Lung (tissue), 13 donors: Measurements from ENCODE around the gene EEF1A1. TPM values are rescaled to one million over a fixed set of nuclear protein-coding genes. Genes with fewer than 3 reads are reported as not detected.

Experiments used
- ATAC-seq: fragments of 200-7000 bp; cut with Tn5 transposase; one replicate; pipeline ENCODE4 v1.9.1; 2020; ENCODE audit warnings: moderate number of reproducible peaks; ENCODE audit not compliant: insufficient read depth, low FRiP score
- DNase-seq, 3 donors: peaks; one replicate each; pipeline ENCODE4 v3.0.0-alpha.2; 2013 to 2017
- H3K27ac ChIP-seq, 2 donors: one replicate each; pipeline ENCODE4 v1.5.1; 2013; ENCODE audit warnings: mild to moderate bottlenecking in 2 of 2, moderate library complexity in 2 of 2, control low read depth in 1 of 2, inconsistent platforms in 1 of 2, low read depth in 1 of 2, low read length in 1 of 2
- H3K27me3 ChIP-seq, 3 donors: one replicate each; pipeline ENCODE4 v1.5.1; 2013; ENCODE audit warnings: low read length in 2 of 3; ENCODE audit not compliant: control insufficient read depth in 3 of 3, insufficient read depth in 3 of 3
- H3K36me3 ChIP-seq, 4 donors: one replicate each; pipeline ENCODE4 v1.5.1; 2013; ENCODE audit warnings: low read length in 4 of 4, mild to moderate bottlenecking in 1 of 4, moderate library complexity in 1 of 4; ENCODE audit not compliant: control insufficient read depth in 4 of 4, insufficient read depth in 4 of 4
- H3K4me1 ChIP-seq, 5 donors: one replicate each; pipeline ENCODE4 v1.5.1; 2013; ENCODE audit warnings: low read length in 5 of 5, mild to moderate bottlenecking in 2 of 5, moderate library complexity in 1 of 5; ENCODE audit not compliant: control insufficient read depth in 5 of 5, insufficient read depth in 5 of 5
- H3K4me3 ChIP-seq: one replicate; pipeline ENCODE4 v1.5.1; 2013; ENCODE audit warnings: mild to moderate bottlenecking, control low read depth, moderate library complexity
- H3K9ac ChIP-seq, 2 donors: one replicate each; pipeline ENCODE4 v1.5.1; 2013; ENCODE audit warnings: low read length in 2 of 2, control low read depth in 1 of 2; ENCODE audit not compliant: insufficient read depth in 1 of 2
- H3K9me3 ChIP-seq, 4 donors: one replicate each; pipeline ENCODE4 v1.5.1; 2013; ENCODE audit warnings: low read length in 3 of 4, mild to moderate bottlenecking in 1 of 4, moderate library complexity in 1 of 4; ENCODE audit not compliant: control insufficient read depth in 4 of 4, insufficient read depth in 3 of 4
- CTCF ChIP-seq: IDR thresholded peaks from 2 replicates; pipeline ENCODE4 v1.5.1; 2012; ENCODE audit warnings: mild to moderate bottlenecking; ENCODE audit errors: control extremely low read depth, extremely low read depth
- WGBS, 2 donors: extraction: QIAGEN DNeasy Blood & Tissue Kit; methylation state at CpG; one replicate each; pipeline ENCODE4 v1.1.7; 2013; 5-methylcytosine and 5-hydroxymethylcytosine counted together
- polyA plus RNA-seq, 2 donors: library from polyadenylated mRNA; stranded (reverse); fragments of 200-250 nt; gene quantifications; one replicate each; pipeline ENCODE4 v1.2.1, GENCODE V29; 2013
- small RNA-seq: library from RNA; depleted of rRNA; stranded (forward); fragments of <200 nt; gene quantifications from one replicate; pipeline ENCODE3, GENCODE V24; 2014; ENCODE audit warnings: low replicate concordance
- total RNA-seq, 2 donors: library from RNA; depleted of rRNA in 1 of 2; stranded (reverse); fragments of >200 nt in 1 of 2; gene quantifications; one replicate each; pipeline ENCODE4 v1.2.1, GENCODE V29; 2014 to 2021
- donor health status: control.
- donor health status: control.
- donor health status: Bipolar disorder and iron deficiency.
- donor health status: healthy.
- donor health status: DM: yes; HTN: yes; CAD: no.

Gene EEF1A1
- total and polyA plus RNA-seq, 4 donors = 7,767 to 13,654 (median 8,196) TPM

GRCh38 chr6:73477407-73477806, 43.4 kb downstream of the EEF1A1 start:
- no peak for TF ChIP-seq CTCF
- ATAC-seq (no peak), DNase-seq (no peak)
- Histone ChIP-seq H3K27me3 (no peaks in the 10 kb centered on the region), H3K4me3 (no peak overlapping the region), H3K9ac (no peak overlapping the region), H3K27ac (no peak overlapping the region), H3K4me1 (no peaks in the 10 kb centered on the region), H3K36me3 (peaks cover 24 to 52% (median 47%) of the 10 kb centered on the region in 4 donors), H3K9me3 (no peaks in the 10 kb centered on the region)
- WGBS, 2 donors = 97 to 98% methylated on average over 4 of the region's 4 CpGs

- Histone ChIP-seq H3K4me1 (no peaks in the 10 kb centered on the region), H3K9ac (no peak overlapping the region), H3K36me3 (peaks cover 20 to 46% (median 41%) of the 10 kb centered on the region in 4 donors), H3K27me3 (no peaks in the 10 kb centered on the region), H3K27ac (no peak overlapping the region), H3K9me3 (no peaks in the 10 kb centered on the region), H3K4me3 (no peak overlapping the region)
- no peak for ATAC-seq
- WGBS, 2 donors = 96 to 97% methylated on average over 10 of the region's 10 CpGs
- no peak for DNase-seq
- TF ChIP-seq CTCF = no peak
Measured at GRCh38 chr6:73476723-73477122, 44.1 kb downstream of the EEF1A1 start.

- H3K36me3 ChIP-seq = peaks cover 4 to 49% (median 33%) of the 10 kb centered on the region in 4 donors
- WGBS, 2 donors = 82 to 90% methylated on average over 2 of the region's 2 CpGs
- TF ChIP-seq CTCF = no peak
- ATAC-seq (no peak), DNase-seq (no peak)
- H3K4me1 ChIP-seq = no peaks in the 10 kb centered on the region
- H3K4me3 ChIP-seq = no peak overlapping the region
- H3K27me3 ChIP-seq = no peaks in the 10 kb centered on the region
- no peaks in the 10 kb centered on the region for H3K9me3 ChIP-seq
- no peak overlapping the region for H3K9ac ChIP-seq
- no peak overlapping the region for H3K27ac ChIP-seq
Measured at GRCh38 chr6:73471686-73472290, 49.0 kb downstream of the EEF1A1 start.

Small RNA genes lying within 50 kb of the gene (small RNA-seq; reads per million reads assigned to genes)
- gene AL603910.2 (not detected), gene RN7SL827P (not detected)

Other genes starting within 250 kb of the EEF1A1 start
- gene DPPA5, start 166.8 kb downstream of the EEF1A1 start, total RNA-seq = not detected
- not detected for gene DPPA5, start 166.8 kb downstream of the EEF1A1 start, polyA plus RNA-seq
- gene KHDC3L, start 158.4 kb downstream of the EEF1A1 start, total RNA-seq = not detected
- not detected for gene KHDC3L, start 158.4 kb downstream of the EEF1A1 start, polyA plus RNA-seq
- gene OOEP, start 151.1 kb downstream of the EEF1A1 start, total RNA-seq = under 1 TPM in 1 of 2 donors, not detected in 1; 0.98 TPM
- gene OOEP, start 151.1 kb downstream of the EEF1A1 start, polyA plus RNA-seq = under 1 TPM; 0.16 to 0.37 TPM
- gene DDX43, start 126.2 kb downstream of the EEF1A1 start, total RNA-seq = 1 to 10 TPM in 1 of 2 donors, under 1 TPM in 1; 0.14 to 3.0 TPM
- gene DDX43, start 126.2 kb downstream of the EEF1A1 start, polyA plus RNA-seq = 1 to 10 TPM in 1 of 2 donors, under 1 TPM in 1; 0.81 to 1.0 TPM
- gene CGAS, start 68.7 kb downstream of the EEF1A1 start, total RNA-seq = 10 to 100 TPM in 1 of 2 donors, 1 to 10 TPM in 1; 8.9 to 14.0 TPM
- 1 to 10 TPM; 2.1 to 6.6 TPM for gene CGAS, start 68.7 kb downstream of the EEF1A1 start, polyA plus RNA-seq
- 10 to 100 TPM; 16.5 to 23.6 TPM for gene MTO1, start 59.3 kb downstream of the EEF1A1 start, total RNA-seq
- gene MTO1, start 59.3 kb downstream of the EEF1A1 start, polyA plus RNA-seq = 10 to 100 TPM; 11.1 to 12.5 TPM
- gene SLC17A5, start 133.0 kb upstream of the EEF1A1 start, total RNA-seq = 10 to 100 TPM; 19.2 to 19.9 TPM
- gene SLC17A5, start 133.0 kb upstream of the EEF1A1 start, polyA plus RNA-seq = 10 to 100 TPM in 1 of 2 donors, 1 to 10 TPM in 1; 5.5 to 17.0 TPM
- gene CD109, start 175.2 kb upstream of the EEF1A1 start, total RNA-seq = 10 to 100 TPM; 21.2 to 48.5 TPM
- gene CD109, start 175.2 kb upstream of the EEF1A1 start, polyA plus RNA-seq = 1 to 10 TPM; 2.1 to 2.3 TPM